PC-9 (cell line): ENCODE measurements around the gene CISTR. TPM values are rescaled to one million over a fixed set of nuclear protein-coding genes. Genes with fewer than 3 reads are reported as not detected.

ENCODE experiments used
- BruUV-seq: library from RNA; stranded (reverse); fragments of 400-500 nt; replicated peaks from 2 replicates; lab custom pipeline; 2021; lab: Mats Ljungman, UMichigan
- CTCF ChIA-PET: fragments of 300-600 bp; sonication (Branson Sonifier 250); formaldehyde crosslinking; loops from one replicate; lab custom pipeline; 2022; ENCODE audit warnings: antibody characterized with exemption; lab: Charles Lee
- POLR2A ChIA-PET: fragments of 300-600 bp; sonication (Branson Sonifier 250); formaldehyde crosslinking; loops from one replicate; lab custom pipeline; 2022; ENCODE audit warnings: antibody characterized with exemption; ENCODE audit not compliant: unreplicated experiment; lab: Charles Lee
- DNase-seq, 2 experiments: peaks; one replicate each; pipeline versions ENCODE4 v3.0.0 to v3.0.0-alpha.2; 2015 to 2022; ENCODE audit warnings: mixed read lengths in 1 of 2
- H2AFZ ChIP-seq: fragments of 200-600 bp; sonication (generic); 2 replicates; pipeline ENCODE4 v1.8.1; 2017; ENCODE audit warnings: antibody characterized with exemption
- H3F3A ChIP-seq: fragments of 200-600 bp; sonication (generic); 2 replicates; pipeline ENCODE4 v1.8.1; 2017; ENCODE audit warnings: antibody characterized with exemption, mild to moderate bottlenecking, low read depth; ENCODE audit not compliant: insufficient read depth
- H3K27ac ChIP-seq: fragments of 200-600 bp; sonication (generic); 2 replicates; pipeline ENCODE4 v1.6.1; 2016; ENCODE audit warnings: mixed run types
- H3K27me3 ChIP-seq: fragments of 200-600 bp; sonication (generic); 2 replicates; pipeline ENCODE4 v1.6.1; 2016; ENCODE audit warnings: low read depth, mixed run types; ENCODE audit not compliant: insufficient read depth
- H3K36me3 ChIP-seq: fragments of 200-600 bp; sonication (generic); 2 replicates; pipeline ENCODE4 v1.6.1; 2016; ENCODE audit warnings: low read depth, mixed run types
- H3K4me1 ChIP-seq: fragments of 200-600 bp; sonication (generic); replicated peaks from 2 replicates; pipeline ENCODE4 v1.6.1; 2016; ENCODE audit warnings: mixed run types; ENCODE audit not compliant: insufficient read depth
- H3K4me2 ChIP-seq: fragments of 200-600 bp; sonication (generic); 2 replicates; pipeline ENCODE4 v1.6.1; 2017; ENCODE audit warnings: mixed run types
- H3K4me3 ChIP-seq: fragments of 200-600 bp; sonication (generic); 2 replicates; pipeline ENCODE4 v1.6.1; 2016; ENCODE audit warnings: mixed run types
- H3K79me2 ChIP-seq: fragments of 200-600 bp; sonication (generic); 2 replicates; pipeline ENCODE4 v1.6.1; 2017; ENCODE audit warnings: low read depth, mixed run types
- H3K9me2 ChIP-seq: fragments of 200-600 bp; sonication (generic); 2 replicates; pipeline ENCODE4 v1.8.1; 2017; ENCODE audit warnings: mild to moderate bottlenecking; ENCODE audit not compliant: insufficient read depth
- H3K9me3 ChIP-seq: fragments of 200-600 bp; sonication (generic); 2 replicates; pipeline ENCODE4 v1.8.1; 2016; ENCODE audit warnings: low read depth; ENCODE audit not compliant: insufficient read depth
- H4K20me1 ChIP-seq: fragments of 200-600 bp; sonication (generic); 2 replicates; pipeline ENCODE4 v1.8.1; 2017; ENCODE audit not compliant: insufficient read depth
- EZH2 ChIP-seq: fragments of 200-600 bp; sonication (generic); IDR thresholded peaks from 2 replicates; pipeline ENCODE4 v1.8.0; 2017; ENCODE audit warnings: antibody characterized with exemption, low read depth
- intact Hi-C: fragments of 100-400 bp; cut with micrococcal nuclease; formaldehyde crosslinking; loops from one replicate; pipeline ENCODE4 v1.10.0; 2022; ENCODE audit not compliant: unreplicated experiment
- total RNA-seq: library from RNA; stranded (reverse); gene quantifications from 2 replicates; pipeline ENCODE4 v1.2.3, GENCODE V29; 2021
- TF ChIP-seq, protein P1 (sequence below): fragments of 200-600 bp; sonication (generic); conservative IDR thresholded peaks from 2 replicates; pipeline ENCODE4 v1.6.1; 2017; ENCODE audit warnings: mixed run types, antibody characterized with exemption, mild to moderate bottlenecking, moderate library complexity

CISTR gene
- total RNA-seq, 1 experiment from 2014 or later = not detected

GRCh38 chr12:53750812-53751335, 905 bp downstream of the CISTR start:
- H3K27me3 ChIP-seq = 0 out of 2 replicates have a peak, but pooled peaks cover 4% of the 10 kb centered on the region
- H3K27ac ChIP-seq = no peak overlapping the region
- no peak overlapping the region for H2AFZ ChIP-seq
- CTCF ChIA-PET = no interaction called here
- no peaks in the 10 kb centered on the region for H3K9me3 ChIP-seq
- DNase-seq = no peak
- intact Hi-C loops = no loop called here
- H3K4me3 ChIP-seq = no peak overlapping the region
- POLR2A ChIA-PET = no interaction called here
- no peaks in the 10 kb centered on the region for H3F3A ChIP-seq
- no peak overlapping the region for H3K4me2 ChIP-seq
- BruUV-seq = no TSS peak
- no peak for TF ChIP-seq EZH2
- TF ChIP-seq, protein P1, sequence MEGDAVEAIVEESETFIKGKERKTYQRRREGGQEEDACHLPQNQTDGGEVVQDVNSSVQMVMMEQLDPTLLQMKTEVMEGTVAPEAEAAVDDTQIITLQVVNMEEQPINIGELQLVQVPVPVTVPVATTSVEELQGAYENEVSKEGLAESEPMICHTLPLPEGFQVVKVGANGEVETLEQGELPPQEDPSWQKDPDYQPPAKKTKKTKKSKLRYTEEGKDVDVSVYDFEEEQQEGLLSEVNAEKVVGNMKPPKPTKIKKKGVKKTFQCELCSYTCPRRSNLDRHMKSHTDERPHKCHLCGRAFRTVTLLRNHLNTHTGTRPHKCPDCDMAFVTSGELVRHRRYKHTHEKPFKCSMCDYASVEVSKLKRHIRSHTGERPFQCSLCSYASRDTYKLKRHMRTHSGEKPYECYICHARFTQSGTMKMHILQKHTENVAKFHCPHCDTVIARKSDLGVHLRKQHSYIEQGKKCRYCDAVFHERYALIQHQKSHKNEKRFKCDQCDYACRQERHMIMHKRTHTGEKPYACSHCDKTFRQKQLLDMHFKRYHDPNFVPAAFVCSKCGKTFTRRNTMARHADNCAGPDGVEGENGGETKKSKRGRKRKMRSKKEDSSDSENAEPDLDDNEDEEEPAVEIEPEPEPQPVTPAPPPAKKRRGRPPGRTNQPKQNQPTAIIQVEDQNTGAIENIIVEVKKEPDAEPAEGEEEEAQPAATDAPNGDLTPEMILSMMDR = no peak
- H3K9me2 ChIP-seq = no peaks in the 10 kb centered on the region
- no peaks in the 10 kb centered on the region for H4K20me1 ChIP-seq
- H3K4me1 ChIP-seq = 0 out of 2 replicates have a peak, but pooled peaks cover 4% of the 10 kb centered on the region
- H3K79me2 ChIP-seq = no peaks in the 10 kb centered on the region
- no peaks in the 10 kb centered on the region for H3K36me3 ChIP-seq

GRCh38 chr12:53749986-53750811, 1.6 kb downstream of the CISTR start:
- Histone ChIP-seq H4K20me1 (no peaks in the 10 kb centered on the region), H3K27ac (no peak overlapping the region), H3K4me3 (no peak overlapping the region), H3K9me3 (no peaks in the 10 kb centered on the region), H3K9me2 (no peaks in the 10 kb centered on the region), H3K36me3 (no peaks in the 10 kb centered on the region), H3K4me1 (0 out of 2 replicates have a peak, but pooled peaks cover 4% of the 10 kb centered on the region), H3K27me3 (0 out of 2 replicates have a peak, but pooled peaks cover 4% of the 10 kb centered on the region), H2AFZ (no peak overlapping the region), H3K79me2 (no peaks in the 10 kb centered on the region), H3K4me2 (no peak overlapping the region), H3F3A (no peaks in the 10 kb centered on the region)
- TF ChIP-seq EZH2 = no peak
- TF ChIP-seq, protein P1 = no peak
- intact Hi-C loops = loop anchor here (5.0 kb wide), 1 partner anchor 442 kb away; no protein-coding TSS in a partner anchor
- ChIA-PET CTCF (no interaction called here), POLR2A (no interaction called here)
- DNase-seq = no peak
- no TSS peak for BruUV-seq

DNA sequence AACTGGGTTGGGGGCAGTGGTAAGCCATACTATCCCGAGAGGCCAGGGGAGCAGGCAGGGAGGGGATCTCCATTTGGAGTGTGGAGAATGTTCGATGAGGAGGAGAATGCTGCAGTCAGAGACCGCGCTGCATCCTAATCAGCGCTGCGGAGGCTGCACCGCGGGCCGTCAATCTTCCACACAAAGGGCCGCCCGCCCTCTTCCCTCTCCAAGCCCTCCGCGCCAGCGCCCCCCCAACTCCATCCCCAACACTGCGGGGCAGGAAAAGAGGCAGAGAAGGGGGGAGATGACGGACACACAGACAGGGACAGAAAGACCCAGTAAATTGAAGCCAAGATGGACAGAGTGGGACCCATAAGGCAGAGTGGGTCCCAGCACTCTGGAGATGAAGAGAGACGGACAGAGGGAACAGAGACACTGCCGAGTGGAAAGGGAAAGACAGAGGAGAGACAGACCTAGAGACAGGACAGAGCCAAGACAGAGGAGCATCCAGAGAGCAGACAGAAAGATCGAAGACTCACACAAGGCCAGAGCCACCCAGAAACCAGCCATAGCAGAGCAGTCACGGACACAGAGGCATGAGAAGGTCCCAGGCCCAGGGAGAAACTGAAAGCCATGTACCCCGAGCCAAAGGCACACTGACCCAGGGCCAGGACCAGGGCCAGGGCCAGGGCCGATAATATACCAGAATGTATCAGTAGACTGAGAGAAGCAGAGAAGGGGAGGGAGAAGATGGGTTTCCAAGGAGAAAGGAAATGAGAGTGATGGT, 3.5 kb downstream of the CISTR start:
- no peak for TF ChIP-seq EZH2
- Histone ChIP-seq H3K27me3 (0 out of 2 replicates have a peak, but pooled peaks cover 4% of the 10 kb centered on the region), H3F3A (no peaks in the 10 kb centered on the region), H3K9me2 (no peaks in the 10 kb centered on the region), H3K4me3 (no peak overlapping the region), H4K20me1 (no peaks in the 10 kb centered on the region), H3K79me2 (no peaks in the 10 kb centered on the region), H3K27ac (no peak overlapping the region), H2AFZ (no peak overlapping the region), H3K36me3 (no peaks in the 10 kb centered on the region), H3K4me2 (no peak overlapping the region), H3K4me1 (no peaks in the 10 kb centered on the region), H3K9me3 (no peaks in the 10 kb centered on the region)
- POLR2A ChIA-PET = no interaction called here
- CTCF ChIA-PET = no interaction called here
- no peak for DNase-seq
- intact Hi-C loops = loop anchor here (5.0 kb wide), 1 partner anchor 444 kb away; no protein-coding TSS in a partner anchor
- BruUV-seq = no TSS peak
